GM18507 (cell line): ENCODE measurements around the gene SCGB1A1.

Source experiments
- DNase-seq: peaks from one replicate; pipeline ENCODE4 v3.0.0; 2011; ENCODE audit warnings: low read depth; ENCODE audit not compliant: insufficient read length; ENCODE audit errors: extremely low spot score
- FAIRE-seq: peaks from 2 replicates; lab custom pipeline; 2011; peaks lifted over from hg19 to GRCh38; lab: Jason Lieb, UNC

Gene SCGB1A1

GRCh38 chr11:62395885-62396551 is 22.8 kb upstream of the SCGB1A1 start:
- DNase-seq (no peak), FAIRE-seq (no peak)

GRCh38 chr11:62398011-62398994 is 20.5 kb upstream of the SCGB1A1 start:
- FAIRE-seq (no peak), DNase-seq (no peak)

GRCh38 chr11:62399172-62399877 is 19.5 kb upstream of the SCGB1A1 start:
- no peak for DNase-seq

DNA sequence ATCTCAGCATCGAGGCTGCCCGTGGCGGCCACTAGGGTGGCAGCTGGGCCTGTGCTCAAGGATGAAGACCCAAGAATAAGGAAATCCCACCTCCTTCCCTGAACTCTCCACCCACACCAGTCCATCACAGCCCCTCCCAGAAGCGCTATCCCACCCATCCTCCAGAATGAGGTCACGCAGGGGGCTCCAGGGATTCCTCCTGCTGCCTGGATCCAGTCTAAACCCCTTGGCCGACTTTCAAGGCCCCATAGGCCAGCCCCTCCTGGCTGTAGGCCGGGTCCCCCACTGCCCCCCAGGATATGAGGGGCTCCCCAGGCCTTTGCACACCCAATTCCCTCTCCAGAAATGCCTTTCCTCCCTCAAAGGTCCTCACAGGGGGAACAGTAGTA is 19.0 kb upstream of the SCGB1A1 start:
- FAIRE-seq (no peak), DNase-seq (no peak)

More at GRCh38 chr11:62399172-62399877, 19.5 kb upstream of the SCGB1A1 start:
- FAIRE-seq, result no peak

GRCh38 chr11:62400281-62400680 is 18.6 kb upstream of the SCGB1A1 start:
- no peak for FAIRE-seq
- no peak for DNase-seq

- DNase-seq (no peak), FAIRE-seq (no peak)
These were observed 18.1 kb upstream of the SCGB1A1 start for GRCh38 chr11:62400760-62401159.

DNA sequence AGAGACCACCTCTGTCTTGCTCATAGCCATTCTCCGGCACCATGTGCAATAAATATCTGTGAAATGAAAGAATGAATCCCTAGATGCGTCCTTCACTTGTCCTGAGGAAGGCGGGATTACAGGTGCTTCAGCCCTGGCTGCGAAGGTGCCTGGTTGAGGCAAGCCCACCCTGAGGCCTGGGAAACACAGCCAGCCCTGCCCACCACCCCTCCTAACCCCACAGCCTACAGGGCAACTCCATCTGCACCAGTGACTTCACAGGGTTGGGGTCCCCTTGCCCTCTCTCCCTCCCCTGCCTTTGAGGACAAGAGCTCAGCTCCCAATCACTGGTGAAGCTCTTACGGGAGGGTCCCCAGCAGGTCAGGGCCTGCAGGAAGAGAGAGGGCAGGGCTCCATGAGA is 17.5 kb upstream of the SCGB1A1 start:
- no peak for DNase-seq
- no peak for FAIRE-seq

- DNase-seq, result no peak
- no peak for FAIRE-seq
These were observed 17.0 kb upstream of the SCGB1A1 start for GRCh38 chr11:62401811-62402210.

DNA sequence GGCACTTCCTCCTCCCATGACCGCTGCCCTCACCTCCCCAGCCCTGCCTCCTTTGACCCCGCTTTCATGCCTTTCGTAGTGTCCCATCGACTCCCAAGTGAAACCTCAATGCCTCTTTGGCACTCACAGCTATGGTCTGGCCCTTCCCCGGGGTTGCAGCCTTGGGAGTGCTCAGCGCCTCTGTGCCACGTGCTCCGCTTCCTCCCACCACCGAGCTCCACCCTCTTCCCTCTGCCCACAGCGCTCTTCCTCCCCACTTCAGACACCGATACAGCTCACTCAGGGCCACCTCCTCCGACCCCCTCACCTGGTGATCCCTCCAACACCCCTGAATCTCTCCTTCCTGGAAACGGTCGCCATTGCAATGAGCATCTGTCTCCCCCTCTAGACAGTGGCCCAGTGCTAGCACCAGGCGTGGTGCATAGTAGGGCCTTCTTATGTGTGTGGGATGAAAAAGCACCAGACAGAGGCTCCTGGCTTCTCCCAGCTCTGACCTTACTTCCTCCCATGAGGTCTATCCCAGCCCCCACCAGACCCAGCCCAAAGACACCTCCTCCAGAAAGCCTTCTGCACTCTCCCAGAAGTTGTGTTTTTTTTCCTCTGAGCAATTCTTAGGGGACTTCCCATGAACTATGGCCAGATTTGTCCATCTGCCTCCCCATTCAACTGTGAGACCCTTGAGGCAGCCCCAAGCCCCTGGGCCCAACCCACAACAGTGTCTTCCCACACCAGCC is 16.4 kb upstream of the SCGB1A1 start:
- no peak for FAIRE-seq
- no peak for DNase-seq

DNA sequence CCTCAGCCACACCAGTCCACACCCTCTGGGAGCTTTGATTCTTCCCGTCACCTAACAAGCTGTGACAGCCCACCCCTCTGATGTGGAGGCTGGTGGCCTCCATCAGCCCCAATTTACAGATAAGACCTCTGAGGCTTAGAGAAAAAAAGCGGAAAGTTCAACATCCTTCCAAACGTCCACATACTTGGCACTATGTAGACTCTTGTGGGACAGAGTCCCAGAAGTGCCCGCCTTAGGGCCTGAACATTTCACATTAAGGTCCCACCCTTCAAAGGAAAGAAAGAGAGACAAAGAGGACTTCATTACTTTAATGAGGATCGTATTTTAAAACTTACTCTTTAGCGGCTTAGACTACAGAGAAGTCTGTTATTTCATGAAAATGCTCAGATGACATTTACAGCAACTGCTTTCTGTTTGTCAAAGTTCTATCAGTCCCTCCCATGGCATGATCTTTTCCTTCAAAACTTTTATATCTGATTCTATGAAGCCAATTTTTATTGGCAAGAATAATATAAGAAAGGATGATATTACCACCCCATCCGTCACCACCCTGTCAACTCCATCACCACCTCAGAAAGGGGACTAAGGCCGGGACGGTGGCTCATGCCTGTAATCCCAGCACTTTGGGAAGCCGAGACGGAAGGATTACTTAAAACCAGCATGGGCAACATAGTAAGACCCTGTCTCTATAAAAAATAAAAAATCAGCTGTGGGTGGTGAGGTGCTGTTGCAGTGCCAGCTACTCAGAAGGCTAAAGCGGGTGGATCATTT is 15.7 kb upstream of the SCGB1A1 start:
- no peak for FAIRE-seq
- DNase-seq, result no peak

GRCh38 chr11:62404435-62404834 is 14.4 kb upstream of the SCGB1A1 start:
- FAIRE-seq (no peak), DNase-seq (no peak)

DNA sequence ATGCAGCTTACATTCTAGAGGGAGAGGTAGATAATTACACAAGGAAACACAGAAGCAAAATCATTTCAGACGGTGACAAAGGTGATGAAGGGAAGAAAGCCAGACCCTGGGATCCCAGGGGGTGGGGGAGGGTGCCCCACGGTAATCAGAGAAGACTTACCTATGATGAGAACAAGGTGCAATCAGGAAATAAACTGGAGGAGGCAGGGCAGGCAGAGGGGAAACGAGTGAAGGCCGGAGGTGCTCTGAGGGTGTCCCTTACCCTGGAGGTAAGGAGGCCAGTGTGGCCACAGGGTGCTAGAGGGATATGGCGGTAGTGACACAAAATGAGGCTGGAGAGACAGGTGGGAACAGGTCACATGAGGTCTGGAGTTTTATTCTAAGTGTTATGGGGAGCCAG is 13.9 kb upstream of the SCGB1A1 start:
- no peak for DNase-seq
- FAIRE-seq, result no peak

- DNase-seq (no peak), FAIRE-seq (no peak)
These were observed 12.8 kb upstream of the SCGB1A1 start for GRCh38 chr11:62406034-62406433.

GRCh38 chr11:62409831-62410230 is 9.0 kb upstream of the SCGB1A1 start:
- FAIRE-seq, result no peak
- no peak for DNase-seq

DNA sequence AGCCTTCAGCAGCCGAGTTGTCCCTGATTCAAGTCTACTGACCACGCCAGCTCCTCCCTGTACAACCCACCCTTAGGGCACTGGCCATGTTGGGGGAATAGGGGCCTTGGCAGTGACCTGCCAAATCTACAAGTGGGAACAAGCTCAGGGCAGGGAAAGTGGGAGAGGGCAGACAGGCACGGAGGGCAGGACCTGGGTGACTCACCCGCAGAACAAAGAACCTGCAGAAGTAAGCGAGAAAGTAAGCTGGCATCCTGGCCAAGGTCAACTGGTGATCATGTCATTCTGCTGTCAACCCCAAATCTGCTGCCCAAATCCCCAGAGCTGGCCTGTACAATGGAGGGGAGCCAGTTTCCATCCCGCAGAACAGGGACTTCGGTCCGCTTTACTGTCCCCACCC is 7.9 kb upstream of the SCGB1A1 start:
- no peak for DNase-seq
- no peak for FAIRE-seq

DNA sequence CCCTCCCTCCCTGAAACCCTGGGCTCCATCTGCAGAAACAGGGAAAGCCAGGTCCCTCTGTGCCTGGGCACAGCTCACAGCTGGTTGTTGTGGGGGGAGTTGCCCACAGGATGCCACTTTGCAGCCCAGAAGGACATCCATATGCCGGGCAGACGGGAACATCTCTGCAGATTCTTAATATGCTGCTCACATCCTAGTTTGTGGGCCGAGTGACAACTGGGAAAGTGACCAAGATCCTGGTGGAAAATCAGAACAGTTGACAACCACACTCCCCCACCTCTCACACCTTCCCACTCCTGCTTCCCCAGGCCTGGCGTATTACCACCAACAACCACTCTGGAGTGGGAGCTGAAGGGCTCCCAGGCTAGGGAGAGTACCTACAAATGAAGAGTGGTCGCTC is 7.3 kb upstream of the SCGB1A1 start:
- DNase-seq, result no peak
- no peak for FAIRE-seq

DNA sequence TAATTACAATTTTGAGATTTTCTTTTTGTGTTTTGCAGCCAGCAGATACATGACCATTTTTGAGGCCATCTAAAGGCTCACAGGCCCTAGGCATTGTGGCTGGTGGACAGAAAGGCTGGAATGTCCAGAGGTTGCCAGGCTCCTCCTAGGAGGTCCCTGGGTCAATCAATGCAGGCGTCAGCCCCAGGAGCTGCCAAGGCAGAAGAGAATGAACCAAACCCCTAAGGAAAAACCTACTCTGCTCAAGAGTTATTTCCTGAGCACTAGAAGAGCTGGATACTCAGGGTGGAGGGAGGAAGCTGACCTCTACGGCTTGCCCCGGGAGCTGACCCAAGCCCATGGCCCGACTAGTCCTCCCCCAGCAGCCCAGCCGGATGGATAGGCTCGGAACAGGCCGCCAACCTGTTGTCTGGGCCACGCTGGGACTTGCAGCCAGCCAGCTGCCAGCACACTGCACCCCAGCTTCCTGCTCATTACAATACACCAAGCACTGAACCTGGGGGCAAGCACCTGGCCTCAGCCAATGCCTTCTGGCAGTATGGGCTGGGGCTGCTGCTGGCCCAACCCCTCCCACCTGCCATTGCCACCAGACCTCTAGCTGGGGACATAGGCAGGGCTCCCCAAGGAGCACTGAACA is 5.7 kb upstream of the SCGB1A1 start:
- FAIRE-seq, result no peak

GRCh38 chr11:62416596-62416995 is 2.2 kb upstream of the SCGB1A1 start:
- no peak for FAIRE-seq
- no peak for DNase-seq

More for the DNA sequence above, 5.7 kb upstream of the SCGB1A1 start:
- DNase-seq, result no peak
